GM23338 (cell line): Measurements from ENCODE around the gene CUTC. TPM values are rescaled to one million over a fixed set of nuclear protein-coding genes. Genes with fewer than 3 reads are reported as not detected.

Experiments
- ATAC-seq: fragments of 200-7000 bp; cut with Tn5 transposase; 3 replicates; pipeline ENCODE4 v1.9.1; 2020
- DNase-seq: peaks from one replicate; pipeline ENCODE4 v3.0.0-alpha.2; 2015; ENCODE audit warnings: low spot score
- H2AFZ ChIP-seq: fragments of 200-600 bp; sonication (generic); 2 replicates; pipeline ENCODE4 v1.8.0; 2016; ENCODE audit warnings: antibody characterized with exemption, mild to moderate bottlenecking, moderate library complexity
- H3F3A ChIP-seq: fragments of 200-600 bp; sonication (generic); replicated peaks from 2 replicates; pipeline ENCODE4 v1.8.0; 2017; ENCODE audit warnings: antibody characterized with exemption, mixed run types, low read depth
- H3K27ac ChIP-seq: fragments of 200-600 bp; sonication (generic); 2 replicates; pipeline ENCODE4 v1.6.1; 2016; ENCODE audit warnings: low read depth
- H3K27me3 ChIP-seq: fragments of 200-600 bp; sonication (generic); 2 replicates; pipeline ENCODE4 v1.8.0; 2016; ENCODE audit warnings: mild to moderate bottlenecking, mixed run types, moderate library complexity; ENCODE audit not compliant: insufficient read depth
- H3K36me3 ChIP-seq: fragments of 200-600 bp; sonication (generic); 2 replicates; pipeline ENCODE4 v1.8.0; 2016; ENCODE audit warnings: mild to moderate bottlenecking; ENCODE audit not compliant: insufficient read depth
- H3K4me1 ChIP-seq: fragments of 200-600 bp; sonication (generic); 2 replicates; pipeline ENCODE4 v1.8.0; 2016; ENCODE audit warnings: mild to moderate bottlenecking, moderate library complexity; ENCODE audit not compliant: insufficient read depth
- H3K4me2 ChIP-seq: fragments of 200-600 bp; sonication (generic); 2 replicates; pipeline ENCODE4 v1.7.1; 2017; ENCODE audit warnings: mixed run types
- H3K4me3 ChIP-seq: fragments of 200-600 bp; sonication (generic); 2 replicates; pipeline ENCODE4 v1.6.1; 2016; ENCODE audit warnings: mixed run types
- H3K79me2 ChIP-seq: fragments of 200-600 bp; sonication (generic); replicated peaks from 2 replicates; pipeline ENCODE4 v1.8.0; 2017; ENCODE audit warnings: mild to moderate bottlenecking; ENCODE audit not compliant: insufficient read depth
- H3K9me2 ChIP-seq: fragments of 200-600 bp; sonication (generic); 2 replicates; pipeline ENCODE4 v1.8.0; 2017; ENCODE audit not compliant: insufficient read depth
- H4K20me1 ChIP-seq: fragments of 200-600 bp; sonication (generic); replicated peaks from 2 replicates; pipeline ENCODE4 v1.8.0; 2017; ENCODE audit warnings: mild to moderate bottlenecking; ENCODE audit not compliant: insufficient read depth
- H3K27ac Mint-ChIP-seq: 2 replicates; pipeline ENCODE4 v1.8.0; 2020; ENCODE audit warnings: inconsistent platforms, mild to moderate bottlenecking, moderate library complexity, mixed read lengths
- H3K27me3 Mint-ChIP-seq: 3 replicates; pipeline ENCODE4 v1.8.0; 2022; ENCODE audit warnings: low read depth, mild to moderate bottlenecking, moderate library complexity, mixed read lengths, inconsistent platforms; ENCODE audit not compliant: insufficient read depth, poor library complexity
- H3K36me3 Mint-ChIP-seq: 3 replicates; pipeline ENCODE4 v1.8.0; 2021; ENCODE audit warnings: low read depth, mild to moderate bottlenecking, inconsistent platforms, moderate library complexity, mixed read lengths
- H3K4me1 Mint-ChIP-seq: 3 replicates; pipeline ENCODE4 v1.8.0; 2020; ENCODE audit warnings: mild to moderate bottlenecking, inconsistent platforms, mixed read lengths
- H3K4me3 Mint-ChIP-seq: 3 replicates; pipeline ENCODE4 v1.8.0; 2021; ENCODE audit warnings: moderate library complexity, mild to moderate bottlenecking, inconsistent platforms, mixed read lengths
- H3K9me3 Mint-ChIP-seq: 3 replicates; pipeline ENCODE4 v1.8.0; 2020; ENCODE audit warnings: moderate library complexity, mild to moderate bottlenecking, inconsistent platforms, mixed read lengths
- EZH2 ChIP-seq: fragments of 200-600 bp; sonication (generic); IDR thresholded peaks from one replicate; pipeline ENCODE4 v1.8.0; 2017; ENCODE audit warnings: antibody characterized with exemption, mild to moderate bottlenecking, low read depth; ENCODE audit not compliant: unreplicated experiment
- EZH2phosphoT487 ChIP-seq: fragments of 200-600 bp; sonication (generic); IDR thresholded peaks from one replicate; pipeline ENCODE4 v1.8.1; 2018; ENCODE audit warnings: antibody characterized with exemption; ENCODE audit not compliant: unreplicated experiment
- NANOG ChIP-seq: IDR thresholded peaks from 2 replicates; pipeline ENCODE4 v1.6.1; 2016; ENCODE audit warnings: antibody characterized with exemption, borderline replicate concordance
- POLR2AphosphoS5 ChIP-seq: IDR thresholded peaks from 2 replicates; pipeline ENCODE4 v1.6.1; 2016; ENCODE audit warnings: antibody characterized with exemption, low read depth
- ZNF114 ChIP-seq: fragments of 250-450 bp; sonication (Bioruptor Pico); IDR thresholded peaks from 2 replicates; pipeline ENCODE4 v1.5.0; 2020; ENCODE audit warnings: mild to moderate bottlenecking, moderate library complexity
- polyA plus RNA-seq: library from polyadenylated mRNA; unstranded; fragments of >200 nt; fragmentation: Nextera tagmentation; extraction: Ambion mirVana; gene quantifications from 2 replicates; pipeline ENCODE4 v1.2.1, GENCODE V29; 2016
- total RNA-seq: library from RNA; depleted of rRNA; stranded (reverse); fragments of >200 nt; shearing (Covaris generic); gene quantifications from 2 replicates; pipeline ENCODE4 v1.2.3, GENCODE V29; 2014
- TF ChIP-seq, protein P1 (sequence below): IDR thresholded peaks from one replicate; pipeline ENCODE4 v1.6.1; 2018; ENCODE audit warnings: antibody characterized with exemption; ENCODE audit not compliant: unreplicated experiment
- TF ChIP-seq, protein P2 (sequence below), 2 experiments: fragments of 200-600 bp in 1 of 2; sonication (generic) in 1 of 2; conservative IDR thresholded peaks; 2 replicates each; pipeline versions ENCODE4 v1.5.1 to v1.6.1; 2016 to 2017; ENCODE audit warnings: antibody characterized with exemption in 2 of 2, low read depth in 2 of 2, mild to moderate bottlenecking in 2 of 2, moderate library complexity in 1 of 2

CUTC gene
- total and polyA plus RNA-seq, 2 experiments from 2014 or later, result 20.2 to 30.4 TPM

DNA sequence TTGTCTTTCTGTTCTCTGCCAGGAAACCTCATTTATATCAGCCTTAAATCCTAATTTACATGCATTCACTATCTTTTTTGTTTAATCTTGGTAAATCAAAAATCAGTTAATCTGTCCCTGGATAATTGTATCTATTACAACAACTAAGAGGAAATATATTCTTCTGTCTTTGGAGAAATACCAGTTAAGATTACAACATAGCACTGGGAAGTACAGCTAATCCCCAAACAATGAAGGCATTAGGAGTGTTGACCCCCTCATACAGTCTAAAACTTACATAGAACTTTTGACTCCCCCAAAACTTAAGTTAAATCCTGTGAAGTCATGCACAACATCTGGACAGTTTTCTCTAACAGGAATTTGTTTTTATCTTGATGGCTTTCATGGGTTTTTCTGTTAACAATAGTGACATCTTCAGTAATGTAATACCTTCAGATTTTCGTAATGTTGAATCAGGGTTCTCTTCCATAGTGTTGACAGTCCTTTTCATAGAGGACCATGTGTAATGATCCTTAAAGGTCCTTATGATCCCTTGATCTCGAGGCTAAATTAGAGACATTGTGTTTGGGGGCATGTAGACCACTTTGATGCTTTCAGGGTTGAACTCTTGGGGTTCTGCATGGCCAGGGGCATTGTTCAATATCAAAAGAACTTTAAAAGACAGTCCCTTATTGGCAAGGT lies 26.3 kb downstream of the CUTC start (continued):
- TF ChIP-seq, protein P1, sequence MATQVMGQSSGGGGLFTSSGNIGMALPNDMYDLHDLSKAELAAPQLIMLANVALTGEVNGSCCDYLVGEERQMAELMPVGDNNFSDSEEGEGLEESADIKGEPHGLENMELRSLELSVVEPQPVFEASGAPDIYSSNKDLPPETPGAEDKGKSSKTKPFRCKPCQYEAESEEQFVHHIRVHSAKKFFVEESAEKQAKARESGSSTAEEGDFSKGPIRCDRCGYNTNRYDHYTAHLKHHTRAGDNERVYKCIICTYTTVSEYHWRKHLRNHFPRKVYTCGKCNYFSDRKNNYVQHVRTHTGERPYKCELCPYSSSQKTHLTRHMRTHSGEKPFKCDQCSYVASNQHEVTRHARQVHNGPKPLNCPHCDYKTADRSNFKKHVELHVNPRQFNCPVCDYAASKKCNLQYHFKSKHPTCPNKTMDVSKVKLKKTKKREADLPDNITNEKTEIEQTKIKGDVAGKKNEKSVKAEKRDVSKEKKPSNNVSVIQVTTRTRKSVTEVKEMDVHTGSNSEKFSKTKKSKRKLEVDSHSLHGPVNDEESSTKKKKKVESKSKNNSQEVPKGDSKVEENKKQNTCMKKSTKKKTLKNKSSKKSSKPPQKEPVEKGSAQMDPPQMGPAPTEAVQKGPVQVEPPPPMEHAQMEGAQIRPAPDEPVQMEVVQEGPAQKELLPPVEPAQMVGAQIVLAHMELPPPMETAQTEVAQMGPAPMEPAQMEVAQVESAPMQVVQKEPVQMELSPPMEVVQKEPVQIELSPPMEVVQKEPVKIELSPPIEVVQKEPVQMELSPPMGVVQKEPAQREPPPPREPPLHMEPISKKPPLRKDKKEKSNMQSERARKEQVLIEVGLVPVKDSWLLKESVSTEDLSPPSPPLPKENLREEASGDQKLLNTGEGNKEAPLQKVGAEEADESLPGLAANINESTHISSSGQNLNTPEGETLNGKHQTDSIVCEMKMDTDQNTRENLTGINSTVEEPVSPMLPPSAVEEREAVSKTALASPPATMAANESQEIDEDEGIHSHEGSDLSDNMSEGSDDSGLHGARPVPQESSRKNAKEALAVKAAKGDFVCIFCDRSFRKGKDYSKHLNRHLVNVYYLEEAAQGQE, result no peak
- TF ChIP-seq, protein P2, sequence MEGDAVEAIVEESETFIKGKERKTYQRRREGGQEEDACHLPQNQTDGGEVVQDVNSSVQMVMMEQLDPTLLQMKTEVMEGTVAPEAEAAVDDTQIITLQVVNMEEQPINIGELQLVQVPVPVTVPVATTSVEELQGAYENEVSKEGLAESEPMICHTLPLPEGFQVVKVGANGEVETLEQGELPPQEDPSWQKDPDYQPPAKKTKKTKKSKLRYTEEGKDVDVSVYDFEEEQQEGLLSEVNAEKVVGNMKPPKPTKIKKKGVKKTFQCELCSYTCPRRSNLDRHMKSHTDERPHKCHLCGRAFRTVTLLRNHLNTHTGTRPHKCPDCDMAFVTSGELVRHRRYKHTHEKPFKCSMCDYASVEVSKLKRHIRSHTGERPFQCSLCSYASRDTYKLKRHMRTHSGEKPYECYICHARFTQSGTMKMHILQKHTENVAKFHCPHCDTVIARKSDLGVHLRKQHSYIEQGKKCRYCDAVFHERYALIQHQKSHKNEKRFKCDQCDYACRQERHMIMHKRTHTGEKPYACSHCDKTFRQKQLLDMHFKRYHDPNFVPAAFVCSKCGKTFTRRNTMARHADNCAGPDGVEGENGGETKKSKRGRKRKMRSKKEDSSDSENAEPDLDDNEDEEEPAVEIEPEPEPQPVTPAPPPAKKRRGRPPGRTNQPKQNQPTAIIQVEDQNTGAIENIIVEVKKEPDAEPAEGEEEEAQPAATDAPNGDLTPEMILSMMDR (conservative IDR thresholded peaks at IDR 0.05; ENCODE audit: low read depth in 2 of 2), result no peak
- TF ChIP-seq ZNF114 (CRISPR knock-in tag), result no peak

DNA sequence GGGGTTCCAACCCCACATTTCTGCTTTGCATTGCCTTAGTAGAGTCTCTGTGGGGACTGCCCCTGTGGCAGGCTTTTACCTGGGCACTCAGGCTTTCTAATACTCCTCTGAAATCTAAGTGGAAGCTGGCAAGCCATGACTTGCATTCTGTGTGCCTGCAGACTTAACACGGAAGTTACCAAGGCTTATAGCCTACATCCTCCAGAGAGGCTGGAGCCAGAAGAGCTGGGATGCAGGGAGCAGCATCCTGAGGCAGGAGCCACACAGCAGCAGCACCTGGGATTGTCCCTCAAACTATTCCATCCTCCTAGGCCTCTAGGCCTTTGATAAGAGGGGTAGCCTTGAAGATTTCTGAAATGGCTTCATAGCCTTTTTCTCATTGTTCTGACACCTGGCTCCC lies 28.3 kb downstream of the CUTC start:
- Histone ChIP-seq H3K27ac (no peak overlapping the region), H3K4me1 (no peaks in the 10 kb centered on the region), H3K27me3 (no peaks in the 10 kb centered on the region), H3K36me3 (peaks cover 5% of the 10 kb centered on the region; the same call in 1 of the 2 replicates), H3K4me2 (no peak overlapping the region), H2AFZ (no peak overlapping the region), H4K20me1 (no peaks in the 10 kb centered on the region; the same call in 1 of the 2 replicates), H3K4me3 (no peak overlapping the region), H3K9me2 (peaks cover 4% of the 10 kb centered on the region; the same call in 1 of the 2 replicates), H3F3A (no peaks in the 10 kb centered on the region), H3K79me2 (no peaks in the 10 kb centered on the region)
- Mint-ChIP-seq H3K4me1 (no peaks in the 10 kb centered on the region), H3K9me3 (no peaks in the 10 kb centered on the region), H3K27me3 (no peaks in the 10 kb centered on the region), H3K36me3 (peaks cover 35% of the 10 kb centered on the region), H3K4me3 (no peak overlapping the region), H3K27ac (no peak overlapping the region)
- ATAC-seq, result no peak
- no peak for DNase-seq
- TF ChIP-seq NANOG (no peak), EZH2phosphoT487 (no peak), POLR2AphosphoS5 (no peak), EZH2 (no peak)
- TF ChIP-seq, protein P1, result no peak
- TF ChIP-seq, protein P2 (conservative IDR thresholded peaks at IDR 0.05; ENCODE audit: low read depth in 2 of 2), result no peak
